ENCODE data around the gene GIGYF1.

The GIGYF1 gene

GRCh38 chr7:100685049-100685605 is 8.9 kb downstream of the GIGYF1 start:
- no peak for DNase-seq (ENCODE audit: low read depth in 2 of 2)

- DNase-seq (ENCODE audit: low read depth in 2 of 2): no peak
Measured at GRCh38 chr7:100684534-100685042, 9.5 kb downstream of the GIGYF1 start.

- no peak for DNase-seq (ENCODE audit: low read depth in 2 of 2)
Measured at GRCh38 chr7:100683659-100684533, 10.2 kb downstream of the GIGYF1 start.

GRCh38 chr7:100682991-100683658 is 10.9 kb downstream of the GIGYF1 start:
- no peak for DNase-seq (ENCODE audit: low read depth in 2 of 2)

GRCh38 chr7:100682228-100682741 is 11.8 kb downstream of the GIGYF1 start:
- no peak for DNase-seq (ENCODE audit: low read depth in 2 of 2)

GRCh38 chr7:100681491-100682227 is 12.4 kb downstream of the GIGYF1 start:
- DNase-seq (ENCODE audit: low read depth in 2 of 2): no peak

- DNase-seq (ENCODE audit: low read depth in 2 of 2): no peak
Measured at GRCh38 chr7:100680576-100681271, 13.3 kb downstream of the GIGYF1 start.

GRCh38 chr7:100679927-100680575 is 14.0 kb downstream of the GIGYF1 start:
- DNase-seq (ENCODE audit: low read depth in 2 of 2): no peak

GRCh38 chr7:100679129-100679926 is 14.7 kb downstream of the GIGYF1 start:
- DNase-seq (ENCODE audit: low read depth in 2 of 2): no peak

GRCh38 chr7:100678291-100678984 is 15.6 kb downstream of the GIGYF1 start:
- no peak for DNase-seq (ENCODE audit: low read depth in 2 of 2)

GRCh38 chr7:100677308-100678267 is 16.5 kb downstream of the GIGYF1 start:
- no peak for DNase-seq (ENCODE audit: low read depth in 2 of 2)

GRCh38 chr7:100676501-100677306 is 17.3 kb downstream of the GIGYF1 start:
- no peak for DNase-seq (ENCODE audit: low read depth in 2 of 2)

GRCh38 chr7:100675581-100676350 is 18.3 kb downstream of the GIGYF1 start:
- DNase-seq (ENCODE audit: low read depth in 2 of 2): peak; percentile 78

GRCh38 chr7:100675105-100675451 is 19.0 kb downstream of the GIGYF1 start:
- no peak for DNase-seq (ENCODE audit: low read depth in 2 of 2)

- no peak for DNase-seq (ENCODE audit: low read depth in 2 of 2)
Measured at GRCh38 chr7:100674411-100675104, 19.5 kb downstream of the GIGYF1 start.

GRCh38 chr7:100673942-100674410 is 20.1 kb downstream of the GIGYF1 start:
- no peak for DNase-seq (ENCODE audit: low read depth in 2 of 2)

All from stimulated activated CD8-positive, alpha-beta memory T cell treated with anti-CD3 and anti-CD28 coated beads, Interleukin-15, amount 100 ng/mL, for 48 hours (primary cell).